Inflammatory macrophage treated with lipopolysaccharide for 1 hour (primary cell): ENCODE data around the gene RTL10.

Experiments used
- DNase-seq, 2 donors: peaks; one replicate each; pipeline ENCODE4 v3.0.0-alpha.2; 2020 to 2022

RTL10 gene

DNA sequence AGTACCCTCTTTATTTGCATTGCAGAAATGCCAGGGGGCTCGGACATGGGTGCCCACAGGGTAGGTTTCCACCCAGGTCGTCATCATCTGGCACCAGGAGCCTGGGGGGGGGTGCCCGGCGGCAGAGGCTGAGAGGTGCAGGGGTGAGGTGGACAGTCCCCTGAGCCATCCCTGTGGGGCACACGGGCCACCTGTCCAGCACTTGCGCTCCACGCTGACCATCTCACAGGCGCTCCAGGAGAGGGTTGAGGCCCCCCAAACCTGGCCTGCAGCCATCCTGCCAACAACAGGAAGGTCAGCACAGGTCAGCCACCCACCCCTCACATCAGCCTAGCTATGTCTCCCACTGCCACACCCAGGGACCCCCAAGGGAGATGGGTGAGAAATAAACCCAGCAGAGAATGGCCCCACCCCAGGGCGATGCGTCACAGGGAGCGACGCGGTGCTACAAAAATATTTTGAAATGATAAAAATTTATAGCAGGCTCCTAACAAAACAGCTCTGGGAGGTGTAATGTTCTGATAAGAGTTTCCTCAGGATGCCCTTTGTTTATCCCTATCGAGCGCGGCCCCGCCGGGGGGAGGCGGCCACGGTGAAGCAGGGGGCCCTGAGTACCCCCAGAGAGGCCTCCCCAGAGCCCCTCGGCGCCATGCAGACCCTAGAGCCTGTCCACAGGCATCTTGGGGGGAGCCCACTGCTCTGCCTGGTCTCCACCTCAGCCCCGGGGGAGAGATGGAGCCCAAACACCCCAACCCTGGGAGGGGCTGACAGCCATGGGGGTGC, 21.0 kb upstream of the RTL10 start:
- DNase-seq = no peak

DNA sequence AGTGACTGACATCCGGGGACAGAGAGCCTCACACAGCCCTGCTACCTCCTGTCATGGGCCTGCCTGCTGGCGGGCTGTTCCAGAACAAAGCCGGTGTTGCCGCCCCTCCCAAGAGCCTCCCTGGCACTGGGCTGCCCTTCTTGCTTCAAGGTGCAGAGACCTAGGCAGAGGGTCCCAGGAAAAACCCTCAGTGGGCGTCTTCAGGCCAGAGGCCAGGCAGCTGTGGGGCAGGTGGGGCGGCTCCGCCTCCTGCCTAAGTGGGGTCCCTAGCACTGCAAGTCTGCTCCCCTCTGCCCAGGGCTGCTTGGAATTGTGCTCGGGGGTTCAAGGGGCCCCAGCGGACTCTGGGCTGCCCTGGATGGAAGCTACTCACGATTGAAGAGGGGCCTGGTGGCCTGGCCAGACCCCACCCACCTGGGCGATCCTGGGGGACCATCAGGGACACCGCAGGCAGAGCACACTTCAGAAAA, 20.4 kb upstream of the RTL10 start:
- no peak for DNase-seq

DNA sequence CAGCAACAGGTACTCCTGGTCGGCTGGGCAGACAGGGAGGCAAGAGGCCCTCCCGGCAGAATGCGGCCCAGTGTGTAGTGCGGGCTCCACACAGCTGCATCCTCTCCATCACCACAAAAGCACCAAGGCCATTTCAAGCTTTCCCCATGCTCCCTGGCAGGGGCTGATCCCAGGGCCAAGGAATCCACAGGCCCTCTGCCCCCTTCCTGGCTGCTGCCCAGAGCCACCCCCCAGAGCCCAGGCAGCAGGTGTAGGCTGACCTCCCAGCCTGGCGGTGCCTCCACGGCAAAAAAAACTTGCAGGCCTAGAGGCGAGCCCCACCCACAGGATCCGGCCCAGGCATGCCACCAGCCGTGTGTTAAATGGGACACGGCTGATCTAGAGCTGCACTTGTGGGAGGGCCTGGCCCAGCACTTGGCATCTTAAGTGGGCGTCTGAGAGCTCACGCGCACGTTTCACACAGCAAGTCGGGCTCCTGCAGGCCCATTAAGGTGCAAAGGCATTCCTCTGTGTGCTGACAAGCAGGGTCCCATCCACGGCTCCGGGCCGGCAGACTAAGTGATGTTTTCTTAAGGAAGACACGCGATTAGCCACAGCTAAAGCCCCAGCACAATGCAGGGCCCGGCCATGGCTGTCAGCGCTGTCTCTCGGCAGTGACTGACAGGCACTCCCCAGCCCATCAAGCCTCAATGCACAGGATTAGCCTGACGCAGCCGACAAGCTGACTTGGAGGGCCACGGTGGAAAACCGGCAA, 19.8 kb upstream of the RTL10 start:
- DNase-seq = no peak

- DNase-seq = no peak
Observed at GRCh38 chr22:19873960-19874306, 19.3 kb upstream of the RTL10 start.

DNA sequence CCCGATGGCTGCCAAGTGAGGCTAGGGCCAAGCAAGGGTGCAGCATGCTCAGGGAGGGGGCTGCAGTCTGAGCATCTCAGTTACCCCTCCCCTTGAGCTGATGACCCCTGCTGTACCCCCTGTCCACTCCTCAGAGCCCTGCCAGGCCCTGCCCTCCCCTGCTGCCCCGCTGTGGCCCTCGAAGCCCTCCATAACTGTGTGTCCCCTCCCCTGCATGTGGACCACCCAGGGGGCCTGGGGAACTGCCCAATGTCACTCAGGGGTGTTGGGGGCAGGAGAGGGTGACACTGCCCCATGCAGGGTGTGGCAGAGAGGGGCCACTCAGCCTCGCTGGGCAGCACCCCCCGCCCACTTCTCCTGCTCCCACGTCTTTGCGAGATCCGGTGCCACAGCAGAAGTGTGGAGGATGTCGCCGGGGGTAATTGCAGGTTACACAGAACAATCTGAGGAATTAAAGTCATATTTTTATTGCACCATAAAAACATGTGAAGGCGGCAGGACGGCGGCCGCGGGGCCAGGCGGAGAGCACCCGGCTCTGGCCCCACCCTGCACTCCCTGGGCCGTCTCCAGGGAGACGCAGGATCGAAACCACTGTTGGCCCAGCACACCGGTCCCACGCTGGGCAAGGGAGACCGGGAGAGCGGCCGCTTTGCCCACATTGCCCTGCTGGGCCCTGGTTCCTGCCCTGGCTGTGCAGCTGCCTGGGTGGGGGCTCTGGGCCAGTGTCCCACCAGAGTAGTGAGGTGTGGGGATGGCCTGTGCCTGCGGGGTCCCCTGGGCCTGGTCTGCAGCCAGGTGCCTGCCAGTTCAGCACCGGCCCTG, 18.7 kb upstream of the RTL10 start:
- DNase-seq = no peak

GRCh38 chr22:19872779-19873137, 18.1 kb upstream of the RTL10 start:
- no peak for DNase-seq

GRCh38 chr22:19871845-19872778, 17.4 kb upstream of the RTL10 start:
- DNase-seq = no peak

GRCh38 chr22:19871023-19871844, 16.6 kb upstream of the RTL10 start:
- no peak for DNase-seq

DNA sequence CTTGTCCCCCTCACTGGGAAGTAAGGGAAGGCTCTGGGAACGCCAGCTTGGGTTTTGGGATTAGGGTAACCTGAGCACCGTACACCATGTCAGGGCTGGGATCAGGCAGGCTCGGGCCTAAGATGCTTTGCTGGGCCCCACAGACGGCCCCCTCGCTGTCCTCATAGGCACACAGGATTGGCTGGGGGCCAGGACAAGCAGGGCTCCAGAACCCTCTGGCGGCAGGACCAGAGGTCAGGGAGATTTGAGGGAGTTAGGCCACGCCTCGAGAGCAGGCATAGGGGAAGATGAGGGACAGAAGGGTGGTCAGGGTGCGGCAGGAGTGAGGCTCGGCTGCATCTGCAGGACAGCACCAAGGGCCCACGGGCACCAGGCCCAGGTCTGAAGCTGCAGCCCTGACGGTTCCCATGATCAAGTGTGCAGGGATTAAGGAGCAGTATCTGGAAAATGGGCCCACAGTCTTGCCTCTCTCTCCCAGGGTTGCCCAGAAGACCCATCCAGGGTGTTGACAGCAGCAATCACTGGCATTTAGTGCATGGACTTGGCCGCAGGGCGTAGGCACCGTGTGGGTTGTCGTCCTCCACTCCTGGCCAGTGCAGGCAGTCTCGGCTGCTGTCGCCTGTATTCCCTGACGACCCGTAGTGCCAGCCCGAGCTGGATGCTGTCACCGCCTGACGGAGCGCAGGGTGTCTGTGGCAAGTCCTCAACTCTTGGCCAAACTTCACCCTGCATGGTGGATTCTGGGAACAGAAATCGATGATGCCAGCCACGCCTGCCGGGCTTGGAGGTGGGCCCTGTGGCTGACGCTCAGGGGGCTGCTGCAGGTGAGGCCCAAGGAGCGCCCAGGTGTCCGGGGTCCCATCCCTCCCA, 15.7 kb upstream of the RTL10 start:
- DNase-seq = no peak

- no peak for DNase-seq
Observed at GRCh38 chr22:19869497-19870152, 15.0 kb upstream of the RTL10 start.

- no peak for DNase-seq
Observed at GRCh38 chr22:19868773-19869471, 14.2 kb upstream of the RTL10 start.

DNA sequence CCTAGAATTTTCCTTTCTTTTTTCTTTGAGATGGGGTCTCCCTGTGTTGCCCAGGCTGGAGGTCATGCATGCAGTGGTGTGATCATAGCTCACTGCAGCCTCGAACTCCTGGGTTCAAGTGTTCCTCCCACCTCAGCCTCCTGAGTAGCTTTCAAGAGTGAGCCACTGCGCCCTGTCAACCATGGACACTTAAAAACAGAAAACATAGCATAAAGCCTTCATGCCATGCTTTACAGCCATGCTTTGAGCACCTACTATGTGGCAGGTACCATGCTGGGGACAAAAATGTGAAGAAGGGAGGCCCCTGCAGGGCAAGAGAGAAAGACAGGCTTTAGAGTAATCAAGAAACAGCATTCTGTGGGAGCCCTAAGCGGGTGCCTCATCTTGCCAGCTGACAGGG, 13.7 kb upstream of the RTL10 start:
- DNase-seq = no peak

DNA sequence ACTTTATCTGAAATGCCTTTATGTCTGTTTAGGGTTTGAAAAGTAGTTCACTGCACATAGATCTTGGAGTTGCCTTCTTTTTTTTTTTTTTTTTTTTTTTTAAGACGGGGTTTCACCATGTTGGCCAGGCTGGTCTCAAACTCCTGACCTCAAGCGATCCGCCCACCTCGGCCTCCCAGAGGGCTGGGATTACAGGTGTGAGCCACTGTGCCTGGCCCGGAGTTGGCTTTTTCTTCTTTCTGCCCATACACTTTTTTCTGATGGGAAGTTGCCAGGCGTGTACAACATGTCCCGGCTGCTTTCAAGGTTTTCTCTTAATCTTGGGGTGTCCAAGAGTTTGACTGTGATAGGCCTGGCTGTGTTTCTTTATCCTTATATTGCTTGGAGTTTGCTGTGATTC, 12.9 kb upstream of the RTL10 start:
- DNase-seq = no peak

DNA sequence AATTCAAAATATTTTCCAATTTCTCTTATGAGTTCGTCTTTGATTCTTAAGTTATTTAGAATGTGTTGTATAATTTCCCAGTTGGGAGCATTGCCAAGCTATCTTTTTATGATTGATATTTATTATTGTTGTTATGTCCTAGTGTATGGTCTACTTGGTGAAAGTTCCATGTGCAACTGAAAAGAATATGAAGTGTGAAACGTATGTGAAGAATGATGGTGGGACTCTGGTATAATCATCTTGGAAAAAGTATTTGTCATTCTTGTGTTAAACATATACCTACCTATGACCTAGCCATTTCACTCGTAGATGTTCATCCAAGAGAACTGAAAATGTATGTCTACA, 12.0 kb upstream of the RTL10 start:
- DNase-seq = no peak

DNA sequence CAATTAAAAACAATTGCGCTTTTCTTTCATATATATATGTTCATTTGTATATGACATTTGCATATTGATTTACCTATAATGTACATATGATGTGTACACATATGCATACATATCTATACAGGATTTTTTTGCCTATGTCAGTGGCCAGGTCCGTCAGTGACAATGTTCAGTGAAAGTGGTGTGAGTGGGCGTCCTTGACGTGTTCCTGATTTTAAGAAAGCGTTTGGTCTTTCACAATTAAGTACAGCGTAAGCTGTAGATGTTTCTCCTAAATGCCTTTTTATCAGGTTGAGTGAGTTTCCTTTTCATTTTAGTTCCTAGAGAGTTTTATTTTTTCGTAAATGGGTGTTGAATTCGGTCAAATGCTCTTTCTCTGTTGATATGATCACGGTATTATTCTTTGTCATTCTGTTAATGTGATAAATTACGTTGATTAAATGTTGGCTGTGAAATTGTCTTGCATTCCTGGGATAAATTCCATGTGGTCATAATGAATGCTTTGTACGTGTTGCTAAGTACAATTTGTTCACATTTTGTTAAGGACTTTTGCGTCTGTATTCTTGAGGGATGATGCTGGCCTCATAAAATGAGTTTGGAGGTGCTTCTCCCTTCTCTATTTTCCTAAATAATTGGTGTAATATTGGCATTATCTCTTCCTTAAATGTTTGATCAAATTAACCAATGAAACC, 10.6 kb upstream of the RTL10 start:
- DNase-seq = peak; percentile 83 to 87

- DNase-seq = no peak
Observed at GRCh38 chr22:19864538-19865106, 9.9 kb upstream of the RTL10 start.

- no peak for DNase-seq
Observed at GRCh38 chr22:19863571-19863970, 8.9 kb upstream of the RTL10 start.

- no peak for DNase-seq
Observed at GRCh38 chr22:19862619-19863246, 8.1 kb upstream of the RTL10 start.
